PC-9 (cell line): ENCODE results near the gene C3. TPM values are rescaled to one million over a fixed set of nuclear protein-coding genes. Genes with fewer than 3 reads are reported as not detected.
"Not testable (repeated sequence)": the region's sequence is repeated elsewhere in the genome, so short reads cannot be mapped to it uniquely, and the experiment has no call there.

Source experiments
- BruUV-seq: library from RNA; stranded (reverse); fragments of 400-500 nt; replicated peaks from 2 replicates; lab custom pipeline; 2021; lab: Mats Ljungman, UMichigan
- CTCF ChIA-PET: fragments of 300-600 bp; sonication (Branson Sonifier 250); formaldehyde crosslinking; loops from one replicate; lab custom pipeline; 2022; ENCODE audit warnings: antibody characterized with exemption; lab: Charles Lee
- POLR2A ChIA-PET: fragments of 300-600 bp; sonication (Branson Sonifier 250); formaldehyde crosslinking; loops from one replicate; lab custom pipeline; 2022; ENCODE audit warnings: antibody characterized with exemption; ENCODE audit not compliant: unreplicated experiment; lab: Charles Lee
- DNase-seq, 2 experiments: peaks; one replicate each; pipeline versions ENCODE4 v3.0.0 to v3.0.0-alpha.2; 2015 to 2022; ENCODE audit warnings: mixed read lengths in 1 of 2
- H2AFZ ChIP-seq: fragments of 200-600 bp; sonication (generic); 2 replicates; pipeline ENCODE4 v1.8.1; 2017; ENCODE audit warnings: antibody characterized with exemption
- H3F3A ChIP-seq: fragments of 200-600 bp; sonication (generic); 2 replicates; pipeline ENCODE4 v1.8.1; 2017; ENCODE audit warnings: antibody characterized with exemption, mild to moderate bottlenecking, low read depth; ENCODE audit not compliant: insufficient read depth
- H3K27ac ChIP-seq: fragments of 200-600 bp; sonication (generic); 2 replicates; pipeline ENCODE4 v1.6.1; 2016; ENCODE audit warnings: mixed run types
- H3K27me3 ChIP-seq: fragments of 200-600 bp; sonication (generic); 2 replicates; pipeline ENCODE4 v1.6.1; 2016; ENCODE audit warnings: low read depth, mixed run types; ENCODE audit not compliant: insufficient read depth
- H3K36me3 ChIP-seq: fragments of 200-600 bp; sonication (generic); 2 replicates; pipeline ENCODE4 v1.6.1; 2016; ENCODE audit warnings: low read depth, mixed run types
- H3K4me1 ChIP-seq: fragments of 200-600 bp; sonication (generic); replicated peaks from 2 replicates; pipeline ENCODE4 v1.6.1; 2016; ENCODE audit warnings: mixed run types; ENCODE audit not compliant: insufficient read depth
- H3K4me2 ChIP-seq: fragments of 200-600 bp; sonication (generic); 2 replicates; pipeline ENCODE4 v1.6.1; 2017; ENCODE audit warnings: mixed run types
- H3K4me3 ChIP-seq: fragments of 200-600 bp; sonication (generic); 2 replicates; pipeline ENCODE4 v1.6.1; 2016; ENCODE audit warnings: mixed run types
- H3K79me2 ChIP-seq: fragments of 200-600 bp; sonication (generic); 2 replicates; pipeline ENCODE4 v1.6.1; 2017; ENCODE audit warnings: low read depth, mixed run types
- H3K9me2 ChIP-seq: fragments of 200-600 bp; sonication (generic); 2 replicates; pipeline ENCODE4 v1.8.1; 2017; ENCODE audit warnings: mild to moderate bottlenecking; ENCODE audit not compliant: insufficient read depth
- H3K9me3 ChIP-seq: fragments of 200-600 bp; sonication (generic); 2 replicates; pipeline ENCODE4 v1.8.1; 2016; ENCODE audit warnings: low read depth; ENCODE audit not compliant: insufficient read depth
- H4K20me1 ChIP-seq: fragments of 200-600 bp; sonication (generic); 2 replicates; pipeline ENCODE4 v1.8.1; 2017; ENCODE audit not compliant: insufficient read depth
- EZH2 ChIP-seq: fragments of 200-600 bp; sonication (generic); IDR thresholded peaks from 2 replicates; pipeline ENCODE4 v1.8.0; 2017; ENCODE audit warnings: antibody characterized with exemption, low read depth
- intact Hi-C: fragments of 100-400 bp; cut with micrococcal nuclease; formaldehyde crosslinking; loops from one replicate; pipeline ENCODE4 v1.10.0; 2022; ENCODE audit not compliant: unreplicated experiment
- total RNA-seq: library from RNA; stranded (reverse); gene quantifications from 2 replicates; pipeline ENCODE4 v1.2.3, GENCODE V29; 2021
- TF ChIP-seq, protein P1 (sequence below): fragments of 200-600 bp; sonication (generic); conservative IDR thresholded peaks from 2 replicates; pipeline ENCODE4 v1.6.1; 2017; ENCODE audit warnings: mixed run types, antibody characterized with exemption, mild to moderate bottlenecking, moderate library complexity

The C3 gene
- total RNA-seq, 1 experiment from 2014 or later: 130 TPM

DNA sequence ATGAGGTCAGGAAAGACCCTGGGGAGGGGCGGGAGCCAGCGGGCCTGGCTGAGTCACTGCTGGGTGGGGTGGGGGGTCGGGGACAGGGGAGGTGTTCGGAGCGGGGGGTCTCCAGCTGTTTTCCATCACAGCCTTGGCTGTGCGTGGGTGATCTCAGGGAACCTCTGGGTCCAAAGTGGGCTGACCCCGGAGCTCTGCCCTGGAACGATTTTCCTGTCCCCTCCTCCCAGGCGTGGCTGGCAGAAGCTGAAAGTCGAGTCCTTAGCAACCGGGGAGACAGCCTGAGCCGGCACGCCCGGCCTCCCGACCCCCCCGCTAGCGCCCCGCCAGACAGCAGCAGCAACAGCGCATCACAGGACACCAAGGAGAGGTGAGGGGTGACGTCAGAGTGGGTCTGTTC, 29.6 kb upstream of the C3 start:
- H3K4me2 ChIP-seq: no peak overlapping the region
- H3K4me3 ChIP-seq: no peak overlapping the region
- peak in 1 of 2 experiments; percentile 49 for DNase-seq
- ChIA-PET CTCF (interaction anchor here (0.6 to 0.7 kb wide), 2 partner anchors 112 to 592 kb away, joined by 5 read pairs; no protein-coding TSS in a partner anchor), POLR2A (interaction anchor here (0.5 kb wide), 2 partner anchors 16 to 51 kb away, joined by 3 to 6 read pairs; no protein-coding TSS in a partner anchor)
- intact Hi-C loops: no loop called here
- no TSS peak for BruUV-seq
- H3K9me3 ChIP-seq: no peaks in the 10 kb centered on the region
- peaks cover 77% of the 10 kb centered on the region for H3F3A ChIP-seq
- H3K27me3 ChIP-seq: no peaks in the 10 kb centered on the region
- H2AFZ ChIP-seq: no peak overlapping the region
- no peak for TF ChIP-seq EZH2
- TF ChIP-seq, protein P1, sequence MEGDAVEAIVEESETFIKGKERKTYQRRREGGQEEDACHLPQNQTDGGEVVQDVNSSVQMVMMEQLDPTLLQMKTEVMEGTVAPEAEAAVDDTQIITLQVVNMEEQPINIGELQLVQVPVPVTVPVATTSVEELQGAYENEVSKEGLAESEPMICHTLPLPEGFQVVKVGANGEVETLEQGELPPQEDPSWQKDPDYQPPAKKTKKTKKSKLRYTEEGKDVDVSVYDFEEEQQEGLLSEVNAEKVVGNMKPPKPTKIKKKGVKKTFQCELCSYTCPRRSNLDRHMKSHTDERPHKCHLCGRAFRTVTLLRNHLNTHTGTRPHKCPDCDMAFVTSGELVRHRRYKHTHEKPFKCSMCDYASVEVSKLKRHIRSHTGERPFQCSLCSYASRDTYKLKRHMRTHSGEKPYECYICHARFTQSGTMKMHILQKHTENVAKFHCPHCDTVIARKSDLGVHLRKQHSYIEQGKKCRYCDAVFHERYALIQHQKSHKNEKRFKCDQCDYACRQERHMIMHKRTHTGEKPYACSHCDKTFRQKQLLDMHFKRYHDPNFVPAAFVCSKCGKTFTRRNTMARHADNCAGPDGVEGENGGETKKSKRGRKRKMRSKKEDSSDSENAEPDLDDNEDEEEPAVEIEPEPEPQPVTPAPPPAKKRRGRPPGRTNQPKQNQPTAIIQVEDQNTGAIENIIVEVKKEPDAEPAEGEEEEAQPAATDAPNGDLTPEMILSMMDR: no peak
- no peak overlapping the region for H3K27ac ChIP-seq
- H3K4me1 ChIP-seq: peaks cover 11% of the 10 kb centered on the region
- no peaks in the 10 kb centered on the region for H3K9me2 ChIP-seq
- H3K36me3 ChIP-seq: peaks cover 19% of the 10 kb centered on the region; the same call in 1 of the 2 replicates
- peaks cover 4% of the 10 kb centered on the region for H4K20me1 ChIP-seq
- peaks cover 17% of the 10 kb centered on the region for H3K79me2 ChIP-seq

DNA sequence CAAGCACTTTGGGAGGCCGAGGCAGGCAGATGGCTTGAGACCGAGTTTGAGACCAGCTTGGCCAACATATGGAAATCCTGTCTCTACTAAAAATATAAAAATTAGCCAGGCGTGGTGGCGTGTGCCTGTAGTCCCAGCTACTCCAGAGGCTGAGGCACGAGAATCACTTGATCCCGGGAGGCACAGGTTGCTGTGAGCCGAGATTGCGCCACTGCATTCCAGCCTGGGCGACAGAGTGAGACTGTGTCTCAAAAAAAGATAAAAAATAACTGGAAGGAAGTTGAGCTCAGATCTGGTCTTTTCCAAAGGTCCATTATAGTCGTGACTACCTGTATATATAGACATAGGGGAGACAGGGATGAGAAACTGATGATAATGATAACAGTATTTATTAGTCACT, 28.1 kb upstream of the C3 start:
- Histone ChIP-seq H3K36me3 (peaks cover 19% of the 10 kb centered on the region; the same call in 1 of the 2 replicates), H3K27ac (peak overlapping the region; percentile 32; the same call in 1 of the 2 replicates), H3K79me2 (peaks cover 17% of the 10 kb centered on the region), H3K4me1 (peaks cover 24% of the 10 kb centered on the region), H3F3A (peaks cover 82% of the 10 kb centered on the region)
- BruUV-seq, H2AFZ ChIP-seq, H3K4me3 ChIP-seq, H4K20me1 ChIP-seq, H3K9me3 ChIP-seq, CTCF ChIA-PET, DNase-seq, H3K27me3 ChIP-seq, H3K9me2 ChIP-seq, H3K4me2 ChIP-seq, intact Hi-C loops: not testable (repeated sequence)
- POLR2A ChIA-PET: interaction anchor here (0.5 to 0.8 kb wide), 2 partner anchors 10 to 226 kb away, joined by 3 to 5 read pairs; partner anchors contain the start of gene TRIP10

DNA sequence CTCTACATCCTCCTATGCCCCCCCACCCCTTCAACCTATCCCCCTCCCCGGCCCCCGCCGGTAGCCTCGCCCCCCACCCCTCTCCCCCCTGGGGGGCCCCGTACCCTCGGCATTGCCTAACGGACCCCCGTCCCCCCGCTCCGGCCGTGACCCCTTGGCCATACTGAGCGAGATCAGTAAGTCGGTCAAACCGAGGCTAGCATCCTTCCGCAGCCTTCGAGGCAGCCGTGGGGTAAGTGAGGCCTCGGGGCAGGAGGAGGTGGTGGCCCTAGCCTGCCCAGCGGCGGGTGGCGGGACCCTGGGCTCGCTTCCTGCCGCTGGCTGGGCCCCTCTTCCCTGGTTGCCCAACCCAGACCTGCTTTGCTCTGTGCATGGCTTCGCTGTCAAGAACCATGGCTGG, 25.5 kb upstream of the C3 start:
- Histone ChIP-seq H3K9me3 (no peaks in the 10 kb centered on the region), H3K4me1 (peaks cover 49% of the 10 kb centered on the region), H3K27me3 (no peaks in the 10 kb centered on the region), H3K4me3 (no peak overlapping the region), H3K27ac (no peak overlapping the region), H3K4me2 (no peak overlapping the region), H3K9me2 (no peaks in the 10 kb centered on the region), H3K79me2 (peaks cover 41% of the 10 kb centered on the region), H4K20me1 (peaks cover 4% of the 10 kb centered on the region), H3K36me3 (peaks cover 19% of the 10 kb centered on the region; the same call in 1 of the 2 replicates), H3F3A (peaks cover 75% of the 10 kb centered on the region), H2AFZ (no peak overlapping the region)
- CTCF ChIA-PET: no interaction called here
- intact Hi-C loops: loop anchor here (1.0 kb wide), 1 partner anchor 20 kb away; no protein-coding TSS in a partner anchor
- no peak for DNase-seq
- BruUV-seq: no TSS peak
- TF ChIP-seq, protein P1: no peak
- TF ChIP-seq EZH2: no peak
- POLR2A ChIA-PET: no interaction called here
